GM12878 (cell line): ENCODE data around the gene ZNF764. TPM values are rescaled to one million over a fixed set of nuclear protein-coding genes. Genes with fewer than 3 reads are reported as not detected.
A peak's percentile ranks its signal among the peaks of the same experiment; 100 is the strongest.

Source experiments
- BCL11A ChIP-seq: IDR thresholded peaks from 2 replicates; pipeline ENCODE4 v1.6.1; 2011; ENCODE audit warnings: low read depth, low read length
- BMI1 ChIP-seq: fragments of 450-650 bp; IDR thresholded peaks from 2 replicates; pipeline ENCODE4 v1.6.1; 2016; ENCODE audit warnings: mild to moderate bottlenecking, moderate library complexity, borderline replicate concordance
- CEBPB ChIP-seq, 2 experiments: fragments of 150-350 bp in 1 of 2; IDR thresholded peaks; 2 replicates each; pipeline ENCODE4 v1.6.1; 2012 to 2014; ENCODE audit warnings: low read depth in 2 of 2, low read length in 2 of 2, borderline replicate concordance in 1 of 2, inconsistent platforms in 1 of 2
- CHD1 ChIP-seq: IDR thresholded peaks from 2 replicates; pipeline ENCODE4 v1.6.1; 2012; ENCODE audit warnings: low read depth, low read length, improper control_type of control experiment
- CHD2 ChIP-seq: IDR thresholded peaks from 2 replicates; pipeline ENCODE4 v1.6.1; 2011; ENCODE audit warnings: low read depth, low read length, improper control_type of control experiment, borderline replicate concordance
- E2F8 ChIP-seq: fragments of 450-650 bp; IDR thresholded peaks from 2 replicates; pipeline ENCODE4 v1.6.1; 2018; ENCODE audit warnings: mild to moderate bottlenecking, low read depth, moderate library complexity; ENCODE audit not compliant: partially characterized antibody
- ESRRA ChIP-seq: IDR thresholded peaks from 2 replicates; pipeline ENCODE4 v1.6.1; 2012; ENCODE audit warnings: mild to moderate bottlenecking, low read length, improper control_type of control experiment
- IKZF1 ChIP-seq: fragments of 450-650 bp; conservative IDR thresholded peaks from 2 replicates; pipeline ENCODE4 v1.6.1; 2017; ENCODE audit warnings: antibody characterized with exemption, mild to moderate bottlenecking
- IKZF2 ChIP-seq, 2 experiments: fragments of 450-650 bp; IDR thresholded peaks; 2 replicates each; pipeline ENCODE4 v1.6.1; 2017; ENCODE audit warnings: mild to moderate bottlenecking in 2 of 2, moderate library complexity in 2 of 2
- NFIC ChIP-seq: IDR thresholded peaks from 2 replicates; pipeline ENCODE4 v1.6.1; 2012; ENCODE audit warnings: low read depth, mild to moderate bottlenecking, inconsistent platforms, low read length, moderate library complexity
- NFXL1 ChIP-seq: fragments of 450-650 bp; IDR thresholded peaks from 2 replicates; pipeline ENCODE4 v1.6.1; 2017; ENCODE audit warnings: antibody characterized with exemption, mild to moderate bottlenecking, borderline replicate concordance
- NKRF ChIP-seq: fragments of 450-650 bp; conservative IDR thresholded peaks from 2 replicates; pipeline ENCODE4 v1.6.1; 2017; ENCODE audit warnings: mild to moderate bottlenecking, moderate library complexity
- NR2C2 ChIP-seq: IDR thresholded peaks from 2 replicates; pipeline ENCODE4 v1.6.1; 2011; ENCODE audit warnings: borderline replicate concordance, low read depth; ENCODE audit not compliant: control insufficient read depth, insufficient read length
- POLR2A ChIP-seq: IDR thresholded peaks from 2 replicates; pipeline ENCODE4 v1.6.1; 2011; ENCODE audit warnings: low read depth, mild to moderate bottlenecking, low read length
- RAD51 ChIP-seq: fragments of 450-650 bp; IDR thresholded peaks from 2 replicates; pipeline ENCODE4 v1.6.1; 2016; ENCODE audit warnings: moderate library complexity, mild to moderate bottlenecking, inconsistent platforms
- SMAD5 ChIP-seq: IDR thresholded peaks from 2 replicates; pipeline ENCODE4 v1.6.1; 2016; ENCODE audit warnings: antibody characterized with exemption, low read depth
- SMARCA5 ChIP-seq: fragments of 450-650 bp; IDR thresholded peaks from 2 replicates; pipeline ENCODE4 v1.6.1; 2017; ENCODE audit warnings: mild to moderate bottlenecking
- SREBF1 ChIP-seq: IDR thresholded peaks from 2 replicates; pipeline ENCODE4 v1.6.1; 2012; ENCODE audit warnings: mild to moderate bottlenecking, low read length
- TARDBP ChIP-seq: IDR thresholded peaks from 2 replicates; pipeline ENCODE4 v1.6.1; 2016; ENCODE audit warnings: borderline replicate concordance
- TCF7 ChIP-seq: IDR thresholded peaks from 2 replicates; pipeline ENCODE4 v1.6.1; 2014; ENCODE audit warnings: antibody characterized with exemption, borderline replicate concordance
- ZBTB40 ChIP-seq: fragments of 450-650 bp; IDR thresholded peaks from 2 replicates; pipeline ENCODE4 v1.6.1; 2016; ENCODE audit warnings: mild to moderate bottlenecking, moderate library complexity, borderline replicate concordance
- ZNF622 ChIP-seq: fragments of 450-650 bp; IDR thresholded peaks from 2 replicates; pipeline ENCODE4 v1.6.1; 2017; ENCODE audit warnings: mild to moderate bottlenecking, inconsistent platforms
- ZZZ3 ChIP-seq: IDR thresholded peaks from 2 replicates; pipeline ENCODE4 v1.6.1; 2011; ENCODE audit warnings: low read depth; ENCODE audit not compliant: control insufficient read depth, insufficient read length
- polyA plus RNA-seq, 11 experiments: library from polyadenylated mRNA; depleted of rRNA in 4 of 11; unstranded in 6 of 11; stranded (reverse) in 5 of 11; fragments of >200 nt; fragmentation: Nextera tagmentation in 4 of 11; fragmentation: Illumina TruSeq in 1 of 11; extraction: Ambion mirVana in 4 of 11; extraction: Trizol in 1 of 11; gene quantifications; 1 replicate in 1 of 11; 2 replicates in 10 of 11; pipeline versions ENCODE4 v1.2.1 to v1.2.3, GENCODE V29; 2011 to 2016; ENCODE audit warnings: inconsistent platforms in 2 of 11, missing spikeins in 2 of 11, low read depth in 1 of 11
- total RNA-seq, 4 experiments: library from RNA; depleted of rRNA in 3 of 4; stranded (reverse); fragments of >200 nt in 3 of 4; fragmentation: Illumina TruSeq in 1 of 4; extraction: Trizol in 1 of 4; gene quantifications; 2 replicates each; pipeline versions ENCODE4 v1.2.1 to v1.2.3, GENCODE V29; 2013 to 2021

ZNF764 gene
- total and polyA plus RNA-seq, 10 of the 15 experiments (the other 5 are each of a cell fraction or from before 2014, with no cell fraction given), result 0.61 to 11.9 (median 3.8) TPM

GRCh38 chr16:30526823-30527634, 31.1 kb downstream of the ZNF764 start (continued):
- TF ChIP-seq NKRF, result peak; percentile 90
- peak; percentile 91; the same call in 1 of the 2 replicates for TF ChIP-seq ESRRA
- TF ChIP-seq IKZF2 (IDR thresholded peaks at IDR 0.05), result peak in 1 of 2 experiments; percentile 61; a peak in 1 of 4 replicates
- no peak for TF ChIP-seq BCL11A
- TF ChIP-seq ZZZ3, result no peak
- TF ChIP-seq SREBF1, result 0 out of 2 replicates have a peak, but pooled peaks have one; percentile 23
- no peak for TF ChIP-seq NFIC
- TF ChIP-seq SMAD5, result peak; percentile 64; the same call in 1 of the 2 replicates
- TF ChIP-seq CEBPB (IDR thresholded peaks at IDR 0.05; ENCODE audit: borderline replicate concordance in 1 of 2, low read depth in 2 of 2, low read length in 2 of 2), result no peak
- TF ChIP-seq TCF7, result no peak
- peak; percentile 65 for TF ChIP-seq CHD2
- TF ChIP-seq IKZF1, result peak; percentile 81
- TF ChIP-seq RAD51, result no peak; the same call in 1 of the 2 replicates
- TF ChIP-seq SMARCA5, result peak; percentile 35; the same call in 1 of the 2 replicates
- peak; percentile 92 for TF ChIP-seq ZBTB40
- no peak for TF ChIP-seq ZNF622
- no peak for TF ChIP-seq NR2C2
- TF ChIP-seq CHD1, result peak; percentile 58; the same call in 1 of the 2 replicates
- no peak for TF ChIP-seq E2F8
- TF ChIP-seq BMI1, result peak; percentile 95
- peak; percentile 94 for TF ChIP-seq NFXL1
- peak; percentile 86 for TF ChIP-seq TARDBP
- peak; percentile 42; the same call in 1 of the 2 replicates for TF ChIP-seq POLR2A
